RWPE2 (cell line): ENCODE measurements around the gene PLEKHG2.

Source experiments
- ATAC-seq: fragments of 200-7000 bp; cut with Tn5 transposase; 3 replicates; pipeline ENCODE4 v1.9.1; 2021; ENCODE audit warnings: low read depth
- DNase-seq: peaks from one replicate; pipeline ENCODE4 v3.0.0-alpha.2; 2020; ENCODE audit warnings: low spot score
- H3K27ac ChIP-seq: fragments of 450-650 bp; 2 replicates; pipeline ENCODE4 v1.5.1; 2017; ENCODE audit warnings: mild to moderate bottlenecking; ENCODE audit not compliant: poor library complexity, severe bottlenecking
- H3K27me3 ChIP-seq: fragments of 250-450 bp; sonication (Bioruptor Pico); 2 replicates; pipeline ENCODE4 v1.5.1; 2021; ENCODE audit warnings: mild to moderate bottlenecking, moderate library complexity; ENCODE audit not compliant: insufficient read depth, poor library complexity, severe bottlenecking
- H3K36me3 ChIP-seq: fragments of 250-450 bp; sonication (Bioruptor Pico); 2 replicates; pipeline ENCODE4 v1.5.1; 2020; ENCODE audit warnings: low read depth, mild to moderate bottlenecking, moderate library complexity
- H3K4me1 ChIP-seq: fragments of 250-450 bp; sonication (Bioruptor Pico); 2 replicates; pipeline ENCODE4 v1.5.1; 2021; ENCODE audit warnings: mild to moderate bottlenecking, moderate library complexity; ENCODE audit not compliant: insufficient read depth, poor library complexity, severe bottlenecking
- H3K4me3 ChIP-seq: fragments of 250-450 bp; sonication (Bioruptor Pico); 2 replicates; pipeline ENCODE4 v1.5.1; 2021; ENCODE audit warnings: mild to moderate bottlenecking, moderate library complexity; ENCODE audit not compliant: severe bottlenecking
- H3K9me3 ChIP-seq: fragments of 250-450 bp; sonication (Bioruptor Pico); 2 replicates; pipeline ENCODE4 v1.5.1; 2021; ENCODE audit warnings: mild to moderate bottlenecking, moderate library complexity; ENCODE audit not compliant: severe bottlenecking
- TF ChIP-seq, protein P1 (sequence below): fragments of 450-650 bp; IDR thresholded peaks from one replicate; pipeline ENCODE4 v1.5.1; 2017; ENCODE audit warnings: mild to moderate bottlenecking, moderate library complexity; ENCODE audit not compliant: poor library complexity, severe bottlenecking

Gene PLEKHG2

DNA sequence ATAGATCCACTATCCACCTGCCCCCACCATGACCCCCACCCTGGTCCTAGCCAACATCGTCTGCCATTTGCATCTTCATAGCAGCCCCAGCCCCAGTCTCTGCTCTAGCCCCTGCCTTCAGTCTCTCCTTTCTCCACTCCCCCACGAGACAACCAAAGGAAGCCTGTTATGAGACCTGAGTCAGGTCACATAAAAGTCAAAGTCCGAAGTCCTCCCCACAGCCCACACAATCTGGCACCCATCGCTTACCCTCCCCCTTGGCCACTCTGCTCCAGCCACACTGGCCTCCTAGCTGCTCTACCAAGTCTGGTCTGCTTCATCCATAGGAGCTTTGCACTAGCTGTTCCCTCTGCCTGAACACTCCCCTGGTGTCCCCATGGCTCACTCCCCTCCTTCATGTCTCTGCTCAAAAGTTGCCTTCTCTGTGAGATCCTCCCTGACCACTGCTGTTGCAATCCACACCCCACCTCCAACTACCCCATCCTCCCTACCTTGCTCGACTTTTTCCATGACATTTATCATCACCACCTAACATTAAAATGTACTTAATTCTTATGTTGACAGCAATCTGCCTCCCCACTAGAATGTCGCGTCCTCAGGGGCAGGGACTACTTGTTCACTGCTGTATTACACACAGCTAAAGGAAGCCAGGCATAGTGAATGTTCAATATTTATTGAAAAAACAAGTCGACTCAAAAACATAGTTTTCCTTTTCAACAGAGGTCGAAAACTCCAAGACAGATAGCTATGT, 1.2 kb upstream of the PLEKHG2 start:
- ATAC-seq, result no peak
- H3K9me3 ChIP-seq, result no peaks in the 10 kb centered on the region
- no peak for DNase-seq
- peak overlapping the region; percentile 97 for H3K27ac ChIP-seq
- H3K36me3 ChIP-seq, result peaks cover 42% of the 10 kb centered on the region
- H3K27me3 ChIP-seq, result no peaks in the 10 kb centered on the region
- H3K4me1 ChIP-seq, result peaks cover 13% of the 10 kb centered on the region
- H3K4me3 ChIP-seq, result peak overlapping the region; percentile 22
- TF ChIP-seq, protein P1, sequence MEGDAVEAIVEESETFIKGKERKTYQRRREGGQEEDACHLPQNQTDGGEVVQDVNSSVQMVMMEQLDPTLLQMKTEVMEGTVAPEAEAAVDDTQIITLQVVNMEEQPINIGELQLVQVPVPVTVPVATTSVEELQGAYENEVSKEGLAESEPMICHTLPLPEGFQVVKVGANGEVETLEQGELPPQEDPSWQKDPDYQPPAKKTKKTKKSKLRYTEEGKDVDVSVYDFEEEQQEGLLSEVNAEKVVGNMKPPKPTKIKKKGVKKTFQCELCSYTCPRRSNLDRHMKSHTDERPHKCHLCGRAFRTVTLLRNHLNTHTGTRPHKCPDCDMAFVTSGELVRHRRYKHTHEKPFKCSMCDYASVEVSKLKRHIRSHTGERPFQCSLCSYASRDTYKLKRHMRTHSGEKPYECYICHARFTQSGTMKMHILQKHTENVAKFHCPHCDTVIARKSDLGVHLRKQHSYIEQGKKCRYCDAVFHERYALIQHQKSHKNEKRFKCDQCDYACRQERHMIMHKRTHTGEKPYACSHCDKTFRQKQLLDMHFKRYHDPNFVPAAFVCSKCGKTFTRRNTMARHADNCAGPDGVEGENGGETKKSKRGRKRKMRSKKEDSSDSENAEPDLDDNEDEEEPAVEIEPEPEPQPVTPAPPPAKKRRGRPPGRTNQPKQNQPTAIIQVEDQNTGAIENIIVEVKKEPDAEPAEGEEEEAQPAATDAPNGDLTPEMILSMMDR, result no peak

DNA sequence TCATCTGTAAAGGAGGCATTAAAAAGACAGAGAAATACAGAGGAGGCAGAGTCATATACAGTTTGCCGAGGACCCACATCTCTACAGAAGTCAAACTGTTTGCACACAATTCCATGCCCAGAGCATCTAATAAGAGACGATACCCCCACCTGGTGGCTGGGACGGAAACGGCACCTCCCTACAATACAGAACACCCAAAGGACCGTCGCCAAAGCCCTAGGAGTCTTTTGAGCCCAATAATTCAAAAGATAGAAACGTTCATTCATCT, 703 bp upstream of the PLEKHG2 start:
- Histone ChIP-seq H3K9me3 (no peaks in the 10 kb centered on the region), H3K36me3 (peaks cover 42% of the 10 kb centered on the region), H3K4me1 (peaks cover 13% of the 10 kb centered on the region), H3K4me3 (peak overlapping the region; percentile 22), H3K27ac (peak overlapping the region; percentile 97), H3K27me3 (no peaks in the 10 kb centered on the region)
- no peak for DNase-seq
- TF ChIP-seq, protein P1, result peak; percentile 73
- ATAC-seq, result peak; percentile 37

DNA sequence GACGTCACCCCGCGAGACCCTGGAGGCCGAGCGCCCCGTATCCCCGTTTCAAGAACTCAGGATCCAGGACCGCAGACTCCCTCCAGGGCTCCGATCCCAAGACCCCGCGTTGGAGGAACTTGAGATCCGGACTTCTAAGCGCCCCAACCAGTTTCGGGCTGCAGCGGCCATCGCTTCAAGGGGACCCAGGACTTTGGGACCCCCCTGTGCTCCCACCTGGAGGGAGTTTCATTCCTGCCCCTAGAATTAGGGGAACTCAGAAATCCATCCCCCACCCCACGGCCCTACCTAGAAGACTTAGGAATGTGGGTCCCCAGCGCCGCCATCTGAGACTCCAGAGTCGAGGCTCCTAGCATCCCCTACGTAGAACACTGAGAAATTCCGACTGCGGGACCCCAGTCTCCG, 400 bp downstream of the PLEKHG2 start:
- Histone ChIP-seq H3K36me3 (peaks cover 36% of the 10 kb centered on the region), H3K9me3 (no peaks in the 10 kb centered on the region), H3K27me3 (no peaks in the 10 kb centered on the region), H3K4me1 (peaks cover 13% of the 10 kb centered on the region), H3K4me3 (peak overlapping the region; percentile 84), H3K27ac (peak overlapping the region; percentile 97)
- TF ChIP-seq, protein P1, result peak; percentile 42
- ATAC-seq (peak; percentile 10; the same call in 1 of the 3 replicates), DNase-seq (no peak)

DNA sequence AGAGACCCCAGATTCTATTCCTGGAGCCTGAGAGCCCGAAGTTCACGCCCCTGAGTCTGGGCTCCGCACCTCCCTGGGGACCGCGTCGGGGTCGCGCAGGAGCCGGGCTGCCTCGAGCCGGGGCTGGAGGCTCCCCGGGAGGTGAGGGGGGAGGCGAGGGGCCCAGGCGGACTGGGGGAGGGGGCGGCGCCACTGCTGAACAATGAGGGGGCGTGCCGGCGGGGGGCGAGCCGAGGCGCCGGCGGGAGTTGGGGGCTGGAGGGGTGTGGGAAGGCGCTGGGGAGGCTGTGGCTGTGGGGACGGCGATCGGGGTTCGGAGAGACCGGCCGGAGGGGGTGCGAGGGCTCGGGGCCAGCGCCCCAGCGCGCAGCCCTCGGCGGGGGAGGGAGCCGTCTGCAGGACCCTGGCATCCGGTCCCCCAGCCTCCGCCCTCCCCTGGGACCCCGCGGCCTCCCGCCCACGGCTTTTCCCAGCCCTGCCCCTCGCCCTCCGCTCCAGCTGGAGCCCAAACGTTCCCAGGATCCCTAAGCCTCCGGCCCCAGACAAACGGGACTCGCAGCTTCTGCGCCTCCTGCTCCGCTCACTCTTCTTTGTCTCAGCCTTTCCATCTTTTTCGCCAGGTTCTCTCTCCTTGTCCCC, 922 bp downstream of the PLEKHG2 start:
- Histone ChIP-seq H3K4me3 (peak overlapping the region; percentile 84), H3K27ac (peak overlapping the region; percentile 97), H3K9me3 (no peaks in the 10 kb centered on the region), H3K4me1 (peaks cover 13% of the 10 kb centered on the region), H3K36me3 (peaks cover 34% of the 10 kb centered on the region), H3K27me3 (no peaks in the 10 kb centered on the region)
- TF ChIP-seq, protein P1, result no peak
- DNase-seq (no peak), ATAC-seq (peak; percentile 2; the same call in 1 of the 3 replicates)
